ENCODE results near the gene PTGES2. TPM values are rescaled to one million over a fixed set of nuclear protein-coding genes. Genes with fewer than 3 reads are reported as not detected.
"Not testable (repeated sequence)": the region's sequence is repeated elsewhere in the genome, so short reads cannot be mapped to it uniquely, and the experiment has no call there.

The PTGES2 gene
- total RNA-seq, 1 donor from 2014 or later, result 39.5 TPM

- no peak for DNase-seq
Measured at GRCh38 chr9:128118971-128119665, 8.4 kb downstream of the PTGES2 start.

DNA sequence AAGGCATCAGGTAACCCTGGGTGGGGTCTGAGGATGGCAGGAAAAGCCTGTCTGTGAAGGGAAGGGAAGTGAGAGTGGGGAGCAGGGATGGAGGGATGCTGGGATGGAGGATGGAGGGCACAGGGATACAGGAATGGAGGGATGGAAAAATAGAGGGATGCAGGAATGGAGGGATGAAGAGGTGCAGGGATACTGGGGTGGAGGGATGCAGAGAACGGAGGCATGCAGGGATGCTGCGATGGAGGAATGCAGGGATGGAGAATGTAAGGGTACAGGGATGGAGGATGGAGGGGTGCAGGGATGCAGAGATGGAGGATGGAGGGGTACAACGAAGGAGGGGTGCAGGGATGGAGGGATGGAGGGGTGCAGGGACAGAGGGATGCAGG lies 9.1 kb downstream of the PTGES2 start:
- DNase-seq, result no peak

GRCh38 chr9:128117613-128118471 lies 9.7 kb downstream of the PTGES2 start:
- peak; percentile 80 for DNase-seq

DNA sequence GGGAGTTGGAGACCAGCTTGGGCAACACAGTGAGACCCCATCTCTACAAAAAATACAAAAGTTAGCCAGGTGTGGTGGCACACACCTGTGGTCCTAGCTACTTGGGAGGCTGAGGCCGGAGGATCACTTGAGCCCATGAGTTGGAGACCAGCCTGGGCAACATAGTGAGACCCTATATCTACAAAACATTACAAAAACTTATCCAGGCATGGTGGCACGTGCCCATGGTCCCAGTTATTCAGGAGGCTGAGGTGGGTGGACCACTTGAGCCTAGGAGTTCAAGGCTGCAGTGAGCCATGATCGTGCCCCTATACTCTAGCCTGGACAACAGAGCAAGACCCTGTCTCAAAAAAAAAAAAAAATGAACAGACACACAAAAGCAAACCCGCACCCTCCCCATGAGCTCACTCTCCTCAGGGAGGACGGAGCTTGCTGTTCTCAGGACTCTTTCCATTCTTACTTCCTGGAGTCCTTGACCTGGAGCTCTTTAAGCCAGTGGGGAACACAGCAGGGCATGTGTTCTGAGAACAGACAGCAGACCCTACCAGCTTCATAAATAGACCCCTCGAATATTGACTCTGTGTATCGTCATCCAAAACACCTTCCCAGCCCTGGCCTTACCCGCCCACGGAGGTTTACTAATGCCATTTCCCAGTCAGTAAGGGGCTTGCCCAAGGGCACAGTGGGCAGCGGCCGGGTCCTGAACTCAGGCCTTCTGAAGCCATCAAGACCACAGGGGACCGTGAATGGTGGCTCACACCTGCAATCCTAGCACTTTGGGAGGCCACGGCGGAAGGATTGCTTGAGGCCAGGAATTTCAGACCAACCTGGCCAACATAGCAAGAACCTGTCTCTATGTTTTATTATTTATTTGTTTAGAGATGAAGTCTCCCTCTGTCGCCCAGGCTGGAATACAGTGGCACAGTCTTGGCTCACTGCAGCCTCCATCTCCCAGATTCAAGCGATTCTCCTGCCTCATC lies 11.1 kb downstream of the PTGES2 start:
- no peak for DNase-seq

DNA sequence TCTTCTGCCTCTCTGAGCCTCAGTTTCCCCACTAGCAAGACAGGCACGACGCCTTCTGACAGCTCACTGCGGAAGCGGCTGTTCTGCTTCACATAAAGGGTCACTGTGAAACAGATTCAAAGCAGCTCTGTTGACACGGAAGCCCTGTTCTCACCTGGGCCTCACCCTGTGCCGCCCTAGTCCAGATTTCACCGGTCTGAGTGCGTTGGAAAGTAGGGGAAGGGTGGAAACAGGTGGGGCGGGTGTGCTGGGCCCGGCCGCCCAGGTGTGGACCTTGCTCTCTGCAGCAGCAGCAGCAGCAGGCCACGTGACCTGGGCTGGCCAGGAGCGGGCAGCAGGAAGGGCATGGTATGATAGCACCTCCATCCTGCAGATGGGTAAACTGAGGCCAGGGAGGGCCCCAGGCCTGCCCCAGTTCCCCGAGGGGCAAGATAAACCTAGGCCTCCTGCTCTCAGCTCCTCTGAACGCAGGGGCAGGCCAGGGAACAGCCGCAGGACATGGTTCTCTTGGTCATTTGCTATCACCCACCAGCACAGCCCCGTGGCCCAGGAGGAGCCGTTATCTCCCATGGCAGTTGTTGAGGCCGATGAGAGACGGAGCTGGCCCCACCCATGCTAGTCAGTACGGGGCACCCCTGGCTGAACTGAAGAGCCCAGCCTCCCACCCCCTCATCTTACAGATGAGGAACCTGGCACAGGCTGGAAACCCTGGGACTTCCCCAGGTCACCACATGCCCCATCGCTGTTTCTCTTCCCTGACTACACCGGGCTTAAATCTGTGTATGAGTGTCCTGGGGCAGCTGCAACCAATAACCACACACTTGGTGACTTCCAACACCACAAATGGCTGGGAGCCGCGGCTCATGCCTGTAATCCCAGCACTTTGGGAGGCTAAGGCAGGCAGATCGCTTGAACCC lies 12.1 kb downstream of the PTGES2 start:
- no peak for DNase-seq

DNA sequence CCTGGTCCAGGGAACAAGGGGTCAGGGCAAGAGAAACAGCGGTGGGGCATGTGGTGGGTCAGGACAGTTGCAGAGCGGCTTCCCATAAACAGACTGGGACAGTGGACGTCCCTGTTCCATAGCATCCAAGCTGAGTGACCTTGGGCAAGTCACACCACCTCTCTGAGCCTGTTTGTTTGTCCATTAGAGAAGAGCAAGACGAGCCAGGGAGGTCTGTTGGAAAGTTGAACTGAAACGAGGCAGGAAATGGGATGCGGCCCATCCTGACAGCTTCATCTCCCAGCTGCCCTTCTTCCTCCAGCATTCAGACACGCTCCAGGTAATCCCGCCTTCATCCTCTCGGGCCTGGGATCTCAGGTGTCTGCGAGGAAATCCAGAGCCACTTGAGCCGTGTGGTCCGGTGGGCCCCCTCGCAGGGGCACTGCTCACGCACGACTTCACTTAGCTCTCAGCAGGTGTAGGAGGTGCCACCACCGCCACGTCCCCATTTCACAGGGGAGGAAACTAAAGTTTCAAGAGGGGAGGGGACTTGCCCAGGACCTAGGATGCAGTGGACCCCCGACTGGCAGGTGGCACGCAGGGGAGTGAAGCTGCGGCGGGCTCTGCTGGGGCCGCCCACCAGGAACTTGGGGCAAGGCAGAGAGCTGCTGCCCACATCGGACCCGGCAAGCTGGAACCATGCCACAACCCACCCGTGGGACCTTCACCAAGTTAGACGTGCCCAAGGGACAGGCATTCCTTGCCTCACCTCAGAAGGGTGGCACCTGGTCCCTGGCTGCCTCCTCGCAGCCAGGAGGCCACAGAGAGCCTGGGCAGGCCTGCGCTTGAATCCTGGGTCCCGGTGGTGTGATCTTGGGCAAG lies 13.0 kb downstream of the PTGES2 start:
- no peak for DNase-seq

DNA sequence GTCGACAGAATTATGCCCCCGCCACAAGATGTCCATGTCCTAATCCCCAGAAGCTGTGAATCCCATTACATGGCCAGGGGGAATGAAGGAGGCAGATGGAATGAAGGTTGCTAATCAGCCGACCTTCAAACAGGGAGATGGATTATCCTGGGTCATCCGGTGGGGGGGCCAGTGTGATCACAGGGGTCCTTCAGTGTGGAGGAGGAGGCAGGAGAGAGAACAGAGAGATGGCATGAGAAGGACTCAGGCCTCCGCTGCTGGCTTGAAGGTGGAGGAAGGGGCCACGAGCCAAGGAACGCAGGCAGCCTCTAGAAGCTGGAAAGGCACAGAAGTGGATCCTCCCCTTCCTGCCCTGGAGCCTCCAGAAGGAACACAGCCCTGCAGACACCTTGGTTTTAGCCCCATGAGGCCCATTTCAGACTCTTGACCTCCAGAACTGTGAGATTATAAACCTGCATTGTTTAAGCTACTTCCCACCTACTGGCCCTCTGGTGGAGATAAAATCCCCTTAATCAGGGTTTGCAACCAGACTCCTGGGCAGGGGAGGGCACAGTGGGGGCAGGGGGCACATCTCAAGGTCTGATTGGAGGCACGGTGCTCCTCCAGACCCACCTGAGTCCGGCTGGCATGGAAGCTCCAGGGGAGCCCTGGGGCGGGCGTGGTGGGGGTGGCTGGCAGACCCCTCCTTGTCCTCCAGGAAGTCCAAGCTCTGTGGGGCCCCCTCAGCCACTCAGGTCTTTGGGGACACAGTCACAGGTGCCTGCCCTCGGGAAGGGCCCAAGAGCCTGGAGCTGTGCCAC lies 13.8 kb downstream of the PTGES2 start:
- DNase-seq, result no peak

GRCh38 chr9:128111726-128112125 lies 15.8 kb downstream of the PTGES2 start:
- not testable (repeated sequence) for DNase-seq

DNA sequence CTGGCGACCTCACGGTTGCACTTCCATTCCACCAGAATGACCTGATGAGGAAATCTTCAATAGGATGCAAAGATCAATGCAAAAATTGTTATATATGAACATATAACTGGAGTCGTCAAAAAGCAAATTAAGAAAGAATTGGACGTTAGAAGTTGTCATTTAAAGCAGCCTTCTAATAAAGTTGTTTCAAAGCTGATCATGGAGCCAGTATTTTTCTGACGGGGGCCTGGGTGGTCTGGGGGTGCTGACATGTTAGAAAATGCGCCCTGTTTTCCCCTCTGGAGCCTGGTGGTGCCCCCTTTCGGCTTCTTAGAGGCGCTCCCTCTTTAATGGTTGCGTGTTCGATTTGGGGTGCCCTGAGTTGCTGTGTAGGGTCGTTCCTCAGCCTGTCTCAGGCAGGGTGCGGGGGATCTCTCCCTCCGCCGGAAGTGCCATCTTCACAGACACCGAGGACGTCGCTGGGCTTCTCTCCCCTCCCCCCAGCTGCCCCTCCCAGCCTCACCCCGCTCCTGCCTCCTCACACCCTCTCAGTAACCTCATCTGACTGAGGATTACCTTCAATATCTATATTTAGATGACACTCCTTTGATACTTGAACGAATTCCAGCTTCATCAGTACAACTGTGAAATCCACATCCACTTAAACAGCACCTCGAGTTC lies 18.3 kb downstream of the PTGES2 start:
- DNase-seq, result no peak

DNA sequence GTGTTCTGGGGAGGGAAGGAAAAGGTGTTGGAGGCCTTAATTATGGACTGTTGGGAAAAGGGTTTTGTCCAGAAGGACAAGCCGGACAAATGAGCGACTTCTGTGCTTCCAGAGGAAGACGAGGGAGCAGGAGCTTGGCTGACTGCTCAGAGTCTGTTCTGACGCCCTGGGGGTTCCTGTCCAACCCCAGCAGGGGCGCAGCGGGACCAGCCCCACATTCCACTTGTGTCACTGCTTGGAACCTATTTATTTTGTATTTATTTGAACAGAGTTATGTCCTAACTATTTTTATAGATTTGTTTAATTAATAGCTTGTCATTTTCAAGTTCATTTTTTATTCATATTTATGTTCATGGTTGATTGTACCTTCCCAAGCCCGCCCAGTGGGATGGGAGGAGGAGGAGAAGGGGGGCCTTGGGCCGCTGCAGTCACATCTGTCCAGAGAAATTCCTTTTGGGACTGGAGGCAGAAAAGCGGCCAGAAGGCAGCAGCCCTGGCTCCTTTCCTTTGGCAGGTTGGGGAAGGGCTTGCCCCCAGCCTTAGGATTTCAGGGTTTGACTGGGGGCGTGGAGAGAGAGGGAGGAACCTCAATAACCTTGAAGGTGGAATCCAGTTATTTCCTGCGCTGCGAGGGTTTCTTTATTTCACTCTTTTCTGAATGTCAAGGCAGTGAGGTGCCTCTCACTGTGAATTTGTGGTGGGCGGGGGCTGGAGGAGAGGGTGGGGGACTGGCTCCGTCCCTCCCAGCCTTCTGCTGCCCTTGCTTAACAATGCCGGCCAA lies 19.1 kb downstream of the PTGES2 start:
- DNase-seq, result no peak

DNA sequence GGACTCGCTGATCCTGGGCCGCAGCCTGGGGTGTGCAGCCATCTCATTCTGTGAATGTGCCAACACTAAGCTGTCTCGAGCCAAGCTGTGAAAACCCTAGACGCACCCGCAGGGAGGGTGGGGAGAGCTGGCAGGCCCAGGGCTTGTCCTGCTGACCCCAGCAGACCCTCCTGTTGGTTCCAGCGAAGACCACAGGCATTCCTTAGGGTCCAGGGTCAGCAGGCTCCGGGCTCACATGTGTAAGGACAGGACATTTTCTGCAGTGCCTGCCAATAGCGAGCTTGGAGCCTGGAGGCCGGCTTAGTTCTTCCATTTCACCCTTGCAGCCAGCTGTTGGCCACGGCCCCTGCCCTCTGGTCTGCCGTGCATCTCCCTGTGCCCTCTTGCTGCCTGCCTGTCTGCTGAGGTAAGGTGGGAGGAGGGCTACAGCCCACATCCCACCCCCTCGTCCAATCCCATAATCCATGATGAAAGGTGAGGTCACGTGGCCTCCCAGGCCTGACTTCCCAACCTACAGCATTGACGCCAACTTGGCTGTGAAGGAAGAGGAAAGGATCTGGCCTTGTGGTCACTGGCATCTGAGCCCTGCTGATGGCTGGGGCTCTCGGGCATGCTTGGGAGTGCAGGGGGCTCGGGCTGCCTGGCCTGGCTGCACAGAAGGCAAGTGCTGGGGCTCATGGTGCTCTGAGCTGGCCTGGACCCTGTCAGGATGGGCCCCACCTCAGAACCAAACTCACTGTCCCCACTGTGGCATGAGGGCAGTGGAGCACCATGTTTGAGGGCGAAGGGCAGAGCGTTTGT lies 19.9 kb downstream of the PTGES2 start:
- DNase-seq, result no peak

DNA sequence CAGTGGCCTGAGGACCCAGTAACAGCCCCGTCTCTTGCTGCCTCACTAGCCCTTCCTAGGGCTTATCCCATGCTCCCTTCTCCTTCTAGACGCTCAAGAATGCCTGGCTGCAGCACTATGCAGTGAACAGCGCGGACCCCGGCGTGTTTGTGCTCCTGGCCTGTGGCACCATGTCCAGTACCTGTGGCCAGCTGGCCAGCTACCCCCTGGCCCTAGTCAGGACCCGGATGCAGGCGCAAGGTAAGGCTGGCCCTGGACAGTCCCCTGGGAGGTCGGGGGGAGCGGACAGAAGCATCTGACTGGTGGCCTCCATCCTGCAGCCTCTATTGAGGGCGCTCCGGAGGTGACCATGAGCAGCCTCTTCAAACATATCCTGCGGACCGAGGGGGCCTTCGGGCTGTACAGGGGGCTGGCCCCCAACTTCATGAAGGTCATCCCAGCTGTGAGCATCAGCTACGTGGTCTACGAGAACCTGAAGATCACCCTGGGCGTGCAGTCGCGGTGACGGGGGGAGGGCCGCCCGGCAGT lies 20.5 kb downstream of the PTGES2 start:
- DNase-seq, result no peak

GRCh38 chr9:128106181-128106939 lies 21.2 kb downstream of the PTGES2 start:
- DNase-seq, result no peak

DNA sequence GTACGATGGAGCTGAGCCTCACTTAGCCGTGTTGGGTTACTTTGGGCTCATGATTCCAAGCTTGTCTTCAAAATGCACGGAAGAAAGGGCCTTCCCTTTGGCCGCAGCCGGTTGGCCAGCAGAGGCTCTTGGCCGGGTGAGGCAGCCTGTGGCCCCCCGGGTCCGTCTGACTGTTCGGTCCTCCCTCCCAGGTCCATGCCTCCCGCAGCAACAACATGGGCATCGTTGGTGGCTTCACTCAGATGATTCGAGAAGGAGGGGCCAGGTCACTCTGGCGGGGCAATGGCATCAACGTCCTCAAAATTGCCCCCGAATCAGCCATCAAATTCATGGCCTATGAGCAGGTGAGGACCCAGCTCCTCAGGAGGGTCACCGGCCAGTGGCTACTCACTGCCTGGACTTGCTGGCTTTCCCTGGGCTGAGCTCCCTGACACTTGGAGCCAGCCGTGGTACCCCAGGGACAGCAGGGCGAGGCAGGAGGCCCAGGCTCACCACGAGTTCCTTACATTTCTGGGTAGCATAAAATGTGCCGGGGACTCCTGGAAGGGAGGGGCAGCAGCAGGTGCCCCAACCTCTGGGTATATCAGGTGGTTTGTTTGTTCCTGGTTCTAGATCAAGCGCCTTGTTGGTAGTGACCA lies 21.9 kb downstream of the PTGES2 start:
- DNase-seq, result no peak

- DNase-seq, result no peak
Measured at GRCh38 chr9:128104171-128104618, 23.3 kb downstream of the PTGES2 start.

GRCh38 chr9:128103589-128103962 lies 24.0 kb downstream of the PTGES2 start:
- no peak for DNase-seq
